ENCODE measurements around the gene RFX1.

Gene RFX1

DNA sequence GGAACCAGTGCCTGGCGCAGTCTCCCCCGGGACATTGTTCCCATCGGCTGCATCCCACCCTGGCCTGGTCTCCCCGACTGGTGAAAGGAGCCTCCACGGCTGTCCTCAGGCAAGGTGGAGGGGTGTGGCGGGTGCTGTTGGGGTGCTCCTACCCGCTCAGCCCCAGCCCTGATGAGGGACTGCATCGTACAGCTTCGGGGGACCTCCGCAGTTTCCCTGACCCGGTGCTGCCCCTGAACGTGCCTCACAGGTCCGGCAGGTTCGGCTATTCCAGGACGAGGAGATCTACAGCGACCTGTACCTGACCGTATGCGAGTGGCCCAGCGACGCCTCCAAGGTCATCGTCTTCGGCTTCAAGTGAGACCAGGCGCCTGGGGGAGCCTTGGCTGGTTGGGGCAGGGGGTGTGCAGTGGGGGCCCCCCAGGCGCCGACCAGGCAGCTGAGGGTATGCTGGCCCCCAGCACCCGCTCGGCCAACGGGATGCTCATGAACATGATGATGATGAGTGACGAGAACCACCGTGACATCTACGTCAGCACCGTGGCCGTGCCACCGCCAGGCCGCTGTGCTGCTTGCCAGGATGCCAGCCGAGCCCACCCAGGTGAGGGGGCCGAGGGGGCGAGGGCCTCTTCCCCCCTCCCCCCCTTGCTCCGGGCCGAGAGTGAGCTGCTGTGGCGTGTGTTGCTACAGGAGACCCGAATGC lies 50.3 kb downstream of the RFX1 start:
- TF ChIP-seq ZNF70 (CRISPR knock-in tag; IDR thresholded peaks at IDR 0.05): no peak
- ATAC-seq: no peak

- no peak for TF ChIP-seq BACH2 (CRISPR knock-in tag; IDR thresholded peaks at IDR 0.05; ENCODE audit: borderline replicate concordance)
- TF ChIP-seq ZNF70 (CRISPR knock-in tag; IDR thresholded peaks at IDR 0.05): no peak
- TF ChIP-seq GLIS3 (CRISPR knock-in tag; IDR thresholded peaks at IDR 0.05): no peak
- no peak for ATAC-seq
Observed at GRCh38 chr19:13954185-13954584, 51.9 kb downstream of the RFX1 start.

DNA sequence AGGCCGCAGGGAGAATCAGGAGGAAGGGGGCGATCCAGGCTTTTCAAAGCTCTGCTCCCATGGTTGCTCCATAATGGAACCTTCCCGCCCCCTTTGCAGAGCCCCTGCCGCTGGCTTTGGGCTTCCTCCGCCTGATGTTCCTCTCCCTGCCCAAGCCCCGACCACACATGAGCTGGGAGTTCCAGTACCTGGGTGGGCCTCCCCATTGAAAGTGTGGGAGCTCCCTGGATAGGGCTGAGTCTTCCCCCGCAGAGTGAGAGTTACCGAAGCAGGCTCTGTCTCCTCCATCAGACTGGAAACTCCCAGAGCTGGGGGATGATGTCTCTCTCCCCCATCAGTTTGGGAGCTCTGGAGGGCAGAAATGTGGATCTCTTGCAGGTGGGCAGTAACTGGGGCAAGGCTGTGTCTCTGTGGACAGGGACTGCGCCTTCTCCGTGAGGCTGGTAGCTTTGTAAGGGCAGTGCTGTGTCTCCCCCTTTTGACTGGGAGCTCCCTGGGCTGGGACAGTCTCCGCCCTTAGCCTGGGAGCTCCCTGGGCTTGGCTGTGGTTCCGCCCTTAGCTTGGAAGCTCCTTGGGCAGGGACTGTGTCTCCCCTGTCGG lies 53.1 kb downstream of the RFX1 start:
- peak; percentile 60 for ATAC-seq
- TF ChIP-seq SNAI2 (CRISPR knock-in tag; IDR thresholded peaks at IDR 0.05): no peak
- no peak for TF ChIP-seq ZNF565 (CRISPR knock-in tag; conservative IDR thresholded peaks at IDR 0.05; ENCODE audit: low read depth)
- TF ChIP-seq TCF4 (CRISPR knock-in tag; IDR thresholded peaks at IDR 0.05; ENCODE audit: borderline replicate concordance): no peak
- no peak for TF ChIP-seq ZC3H10 (CRISPR knock-in tag; IDR thresholded peaks at IDR 0.05)
- TF ChIP-seq ARNTL (CRISPR knock-in tag; IDR thresholded peaks at IDR 0.05; ENCODE audit: borderline replicate concordance, low read depth): no peak
- no peak for TF ChIP-seq PPARA (CRISPR knock-in tag; IDR thresholded peaks at IDR 0.05; ENCODE audit: borderline replicate concordance)
- no peak for TF ChIP-seq OSR1 (CRISPR knock-in tag; IDR thresholded peaks at IDR 0.05)
- TF ChIP-seq, protein P1, sequence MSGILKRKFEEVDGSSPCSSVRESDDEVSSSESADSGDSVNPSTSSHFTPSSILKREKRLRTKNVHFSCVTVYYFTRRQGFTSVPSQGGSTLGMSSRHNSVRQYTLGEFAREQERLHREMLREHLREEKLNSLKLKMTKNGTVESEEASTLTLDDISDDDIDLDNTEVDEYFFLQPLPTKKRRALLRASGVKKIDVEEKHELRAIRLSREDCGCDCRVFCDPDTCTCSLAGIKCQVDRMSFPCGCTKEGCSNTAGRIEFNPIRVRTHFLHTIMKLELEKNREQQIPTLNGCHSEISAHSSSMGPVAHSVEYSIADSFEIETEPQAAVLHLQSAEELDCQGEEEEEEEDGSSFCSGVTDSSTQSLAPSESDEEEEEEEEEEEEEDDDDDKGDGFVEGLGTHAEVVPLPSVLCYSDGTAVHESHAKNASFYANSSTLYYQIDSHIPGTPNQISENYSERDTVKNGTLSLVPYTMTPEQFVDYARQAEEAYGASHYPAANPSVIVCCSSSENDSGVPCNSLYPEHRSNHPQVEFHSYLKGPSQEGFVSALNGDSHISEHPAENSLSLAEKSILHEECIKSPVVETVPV (CRISPR knock-in tag; IDR thresholded peaks at IDR 0.05): no peak
- TF ChIP-seq, protein P2, sequence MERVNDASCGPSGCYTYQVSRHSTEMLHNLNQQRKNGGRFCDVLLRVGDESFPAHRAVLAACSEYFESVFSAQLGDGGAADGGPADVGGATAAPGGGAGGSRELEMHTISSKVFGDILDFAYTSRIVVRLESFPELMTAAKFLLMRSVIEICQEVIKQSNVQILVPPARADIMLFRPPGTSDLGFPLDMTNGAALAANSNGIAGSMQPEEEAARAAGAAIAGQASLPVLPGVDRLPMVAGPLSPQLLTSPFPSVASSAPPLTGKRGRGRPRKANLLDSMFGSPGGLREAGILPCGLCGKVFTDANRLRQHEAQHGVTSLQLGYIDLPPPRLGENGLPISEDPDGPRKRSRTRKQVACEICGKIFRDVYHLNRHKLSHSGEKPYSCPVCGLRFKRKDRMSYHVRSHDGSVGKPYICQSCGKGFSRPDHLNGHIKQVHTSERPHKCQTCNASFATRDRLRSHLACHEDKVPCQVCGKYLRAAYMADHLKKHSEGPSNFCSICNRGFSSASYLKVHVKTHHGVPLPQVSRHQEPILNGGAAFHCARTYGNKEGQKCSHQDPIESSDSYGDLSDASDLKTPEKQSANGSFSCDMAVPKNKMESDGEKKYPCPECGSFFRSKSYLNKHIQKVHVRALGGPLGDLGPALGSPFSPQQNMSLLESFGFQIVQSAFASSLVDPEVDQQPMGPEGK (CRISPR knock-in tag; IDR thresholded peaks at IDR 0.05; ENCODE audit: borderline replicate concordance): no peak
- TF ChIP-seq ZFP30 (CRISPR knock-in tag; IDR thresholded peaks at IDR 0.05): no peak

GRCh38 chr19:13952154-13952930 lies 53.8 kb downstream of the RFX1 start, which contains the start of gene DCAF15:
Gene DCAF15, plus strand, starts transcription at chr19:13952509. Its CDS starts 4 bp downstream, at chr19:13952513.
- peak; percentile 97 for ATAC-seq
- TF ChIP-seq GLIS3 (CRISPR knock-in tag; IDR thresholded peaks at IDR 0.05) (no peak), RARB (CRISPR knock-in tag; IDR thresholded peaks at IDR 0.05) (no peak), TCF4 (CRISPR knock-in tag; IDR thresholded peaks at IDR 0.05; ENCODE audit: borderline replicate concordance) (no peak), SNAI2 (CRISPR knock-in tag; IDR thresholded peaks at IDR 0.05) (no peak), BACH2 (CRISPR knock-in tag; IDR thresholded peaks at IDR 0.05; ENCODE audit: borderline replicate concordance) (no peak), POU6F1 (CRISPR knock-in tag; IDR thresholded peaks at IDR 0.05; ENCODE audit: borderline replicate concordance, low read depth) (no peak), ESRRG (CRISPR knock-in tag; IDR thresholded peaks at IDR 0.05) (no peak), CSDC2 (CRISPR knock-in tag; IDR thresholded peaks at IDR 0.05) (no peak), ZNF565 (CRISPR knock-in tag; conservative IDR thresholded peaks at IDR 0.05; ENCODE audit: low read depth) (no peak), TOX (CRISPR knock-in tag; IDR thresholded peaks at IDR 0.05; ENCODE audit: borderline replicate concordance) (no peak), CREB5 (CRISPR knock-in tag; IDR thresholded peaks at IDR 0.05; ENCODE audit: low read depth) (no peak), ZNF70 (CRISPR knock-in tag; IDR thresholded peaks at IDR 0.05) (no peak), ZNF8 (CRISPR knock-in tag; IDR thresholded peaks at IDR 0.05) (no peak), ARNTL (CRISPR knock-in tag; IDR thresholded peaks at IDR 0.05; ENCODE audit: borderline replicate concordance, low read depth) (no peak), TSHZ2 (CRISPR knock-in tag; IDR thresholded peaks at IDR 0.05) (no peak), ZFP3 (CRISPR knock-in tag; IDR thresholded peaks at IDR 0.05) (no peak), ZFP30 (CRISPR knock-in tag; IDR thresholded peaks at IDR 0.05) (no peak)
- TF ChIP-seq, protein P1 (CRISPR knock-in tag; IDR thresholded peaks at IDR 0.05): no peak

Measured in SK-N-SH treated with all-trans-retinoic acid at 6 μM for 48 hours (cell line).